ENCODE measurements around the gene ALDH1A3.
"Not testable (repeated sequence)": the region's sequence is repeated elsewhere in the genome, so short reads cannot be mapped to it uniquely, and the experiment has no call there.

The ALDH1A3 gene

DNA sequence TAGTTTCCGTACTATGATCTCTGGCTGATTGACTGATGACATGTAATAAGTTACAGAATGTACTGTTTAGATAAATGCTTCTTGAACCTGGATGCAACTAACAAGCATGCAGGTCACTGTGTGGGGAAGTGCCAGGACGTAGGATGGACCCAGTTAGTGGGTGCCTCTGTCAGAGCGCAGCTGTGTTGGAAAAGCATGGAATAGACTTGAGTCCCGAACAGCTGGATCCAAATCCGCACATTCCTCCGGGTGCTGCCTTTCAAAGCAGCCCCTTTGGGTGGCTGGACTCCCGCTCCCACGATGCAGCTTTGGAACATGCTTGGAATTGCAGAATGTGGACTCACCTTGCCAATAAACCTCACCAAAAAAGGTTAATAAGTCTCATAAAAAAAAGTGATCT is 35.5 kb upstream of the ALDH1A3 start:
- no peaks in the 10 kb centered on the region for H3K79me2 ChIP-seq (ENCODE audit: control insufficient read depth, insufficient read depth, low read length, unreplicated experiment)
- H3K4me1 ChIP-seq (ENCODE audit: control insufficient read depth, insufficient read depth, low read length, unreplicated experiment) = no peaks in the 10 kb centered on the region
- no peak overlapping the region for H3K27ac ChIP-seq (ENCODE audit: low read depth, low read length)
- no peak overlapping the region for H3K4me3 ChIP-seq (ENCODE audit: low read depth, low read length)
- no peak overlapping the region for H2AFZ ChIP-seq (ENCODE audit: low read length, unreplicated experiment)
- H3K27me3 ChIP-seq (ENCODE audit: insufficient read depth, low read length) = no peaks in the 10 kb centered on the region
- H3K36me3 ChIP-seq (ENCODE audit: insufficient read depth, low read length) = no peaks in the 10 kb centered on the region

DNA sequence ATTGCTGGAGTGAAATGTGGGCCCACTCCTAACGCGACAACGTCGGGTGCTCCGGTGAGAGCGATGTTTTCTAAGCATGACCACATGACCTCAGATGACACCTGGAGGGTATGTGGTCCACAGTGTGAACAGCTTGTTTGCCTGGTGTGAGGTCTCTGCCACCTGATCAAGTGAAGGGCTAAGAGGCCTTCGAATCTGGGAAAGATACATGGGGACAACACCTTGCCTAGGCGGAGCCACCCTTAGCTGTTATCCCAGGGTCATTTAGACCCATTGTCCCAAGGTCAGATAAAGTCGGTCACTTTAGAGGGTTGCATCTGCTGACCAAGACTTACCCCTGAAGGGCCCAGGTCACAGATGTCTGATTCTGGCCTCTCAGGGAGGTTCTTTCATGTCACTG is 34.9 kb upstream of the ALDH1A3 start:
- Histone ChIP-seq H3K27ac (ENCODE audit: low read depth, low read length) (no peak overlapping the region), H3K36me3 (ENCODE audit: insufficient read depth, low read length) (no peaks in the 10 kb centered on the region), H3K4me3 (ENCODE audit: low read depth, low read length) (no peak overlapping the region), H3K27me3 (ENCODE audit: insufficient read depth, low read length) (no peaks in the 10 kb centered on the region), H2AFZ (ENCODE audit: low read length, unreplicated experiment) (no peak overlapping the region), H3K4me1 (ENCODE audit: control insufficient read depth, insufficient read depth, low read length, unreplicated experiment) (no peaks in the 10 kb centered on the region), H3K79me2 (ENCODE audit: control insufficient read depth, insufficient read depth, low read length, unreplicated experiment) (no peaks in the 10 kb centered on the region)

GRCh38 chr15:100847194-100847593 is 32.4 kb upstream of the ALDH1A3 start:
- Histone ChIP-seq H3K4me1 (ENCODE audit: control insufficient read depth, insufficient read depth, low read length, unreplicated experiment) (no peaks in the 10 kb centered on the region), H3K36me3 (ENCODE audit: insufficient read depth, low read length) (no peaks in the 10 kb centered on the region), H3K4me3 (ENCODE audit: low read depth, low read length) (no peak overlapping the region), H3K27ac (ENCODE audit: low read depth, low read length) (no peak overlapping the region), H2AFZ (ENCODE audit: low read length, unreplicated experiment) (no peak overlapping the region), H3K27me3 (ENCODE audit: insufficient read depth, low read length) (no peaks in the 10 kb centered on the region), H3K79me2 (ENCODE audit: control insufficient read depth, insufficient read depth, low read length, unreplicated experiment) (no peaks in the 10 kb centered on the region)

DNA sequence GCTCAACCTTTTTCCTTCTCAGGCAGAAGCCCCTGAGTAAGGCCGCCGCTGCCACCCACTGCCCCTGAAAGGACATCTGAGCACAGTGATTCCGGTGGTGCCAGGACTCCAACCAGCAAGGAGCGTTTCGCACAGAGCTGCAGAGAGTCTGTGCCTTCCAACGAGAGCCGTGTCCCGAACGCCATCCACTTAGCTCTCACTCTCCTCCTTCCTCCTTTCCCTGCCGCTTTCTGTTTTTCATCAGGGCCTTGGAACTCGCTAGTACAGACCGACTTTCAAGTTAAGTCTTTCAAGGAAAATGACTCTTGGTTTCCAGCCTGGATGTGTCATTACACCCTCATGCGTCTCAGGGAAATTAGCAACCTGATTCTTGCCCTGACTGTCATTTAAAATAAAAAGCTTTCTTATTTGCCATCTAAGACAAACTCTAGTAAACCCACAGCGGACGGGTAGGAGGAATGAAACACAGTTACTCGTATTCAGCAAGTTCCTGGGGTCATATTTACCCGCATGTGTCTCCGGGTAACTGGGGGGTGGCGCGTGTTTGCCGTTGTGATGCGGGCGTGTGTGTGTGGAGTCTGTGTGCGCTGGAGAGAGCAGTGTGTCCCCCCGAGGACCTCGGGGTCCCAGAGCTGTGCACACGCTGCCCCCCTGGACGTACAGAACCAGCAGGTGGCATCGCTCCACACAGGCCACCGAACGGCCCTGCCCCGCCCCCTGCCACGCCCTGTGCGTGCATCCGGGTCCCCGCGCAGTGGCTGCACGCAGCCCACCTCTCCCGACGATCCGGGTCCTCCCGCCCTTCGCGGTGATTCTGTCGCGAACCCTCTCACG is 30.4 kb upstream of the ALDH1A3 start:
- Histone ChIP-seq H3K27me3 (ENCODE audit: insufficient read depth, low read length) (no peaks in the 10 kb centered on the region), H2AFZ (ENCODE audit: low read length, unreplicated experiment) (peak overlapping the region; percentile 79), H3K79me2 (ENCODE audit: control insufficient read depth, insufficient read depth, low read length, unreplicated experiment) (no peaks in the 10 kb centered on the region), H3K36me3 (ENCODE audit: insufficient read depth, low read length) (no peaks in the 10 kb centered on the region), H3K27ac (ENCODE audit: low read depth, low read length) (no peak overlapping the region), H3K4me1 (ENCODE audit: control insufficient read depth, insufficient read depth, low read length, unreplicated experiment) (no peaks in the 10 kb centered on the region), H3K4me3 (ENCODE audit: low read depth, low read length) (peak overlapping the region; percentile 89)

- H3K4me3 ChIP-seq (ENCODE audit: low read depth, low read length) = peak overlapping the region; percentile 89
- no peaks in the 10 kb centered on the region for H3K79me2 ChIP-seq (ENCODE audit: control insufficient read depth, insufficient read depth, low read length, unreplicated experiment)
- H3K36me3 ChIP-seq (ENCODE audit: insufficient read depth, low read length) = no peaks in the 10 kb centered on the region
- no peaks in the 10 kb centered on the region for H3K4me1 ChIP-seq (ENCODE audit: control insufficient read depth, insufficient read depth, low read length, unreplicated experiment)
- H3K27me3 ChIP-seq (ENCODE audit: insufficient read depth, low read length) = no peaks in the 10 kb centered on the region
- no peak overlapping the region for H3K27ac ChIP-seq (ENCODE audit: low read depth, low read length)
- peak overlapping the region; percentile 79 for H2AFZ ChIP-seq (ENCODE audit: low read length, unreplicated experiment)
These were observed 29.8 kb upstream of the ALDH1A3 start for GRCh38 chr15:100849855-100850218.

- H3K4me1 ChIP-seq (ENCODE audit: control insufficient read depth, insufficient read depth, low read length, unreplicated experiment) = not testable (repeated sequence)
These were observed 28.1 kb upstream of the ALDH1A3 start for GRCh38 chr15:100851428-100852015.

DNA sequence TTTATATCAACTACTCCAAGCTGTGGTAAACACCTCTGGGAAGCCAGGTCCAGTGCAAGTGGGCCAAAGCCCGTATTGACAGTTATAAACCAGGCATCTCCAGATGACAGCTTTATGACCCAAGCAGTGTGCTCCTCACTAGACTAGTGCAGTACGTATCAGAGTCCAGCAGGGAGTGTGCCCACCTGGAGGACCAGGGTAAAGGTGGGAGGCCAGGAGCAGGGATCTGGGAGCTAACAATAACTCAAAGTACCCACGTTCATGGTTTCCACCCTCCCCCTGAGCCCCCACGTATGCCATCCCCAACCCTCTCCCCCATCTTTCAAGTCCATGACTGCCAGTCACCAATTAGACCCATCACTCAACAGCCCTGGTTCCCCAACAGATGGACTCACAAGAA is 27.0 kb upstream of the ALDH1A3 start:
- Histone ChIP-seq H3K27ac (ENCODE audit: low read depth, low read length) (no peak overlapping the region), H3K79me2 (ENCODE audit: control insufficient read depth, insufficient read depth, low read length, unreplicated experiment) (no peaks in the 10 kb centered on the region), H2AFZ (ENCODE audit: low read length, unreplicated experiment) (no peak overlapping the region), H3K36me3 (ENCODE audit: insufficient read depth, low read length) (no peaks in the 10 kb centered on the region), H3K27me3 (ENCODE audit: insufficient read depth, low read length) (no peaks in the 10 kb centered on the region), H3K4me3 (ENCODE audit: low read depth, low read length) (no peak overlapping the region), H3K4me1 (ENCODE audit: control insufficient read depth, insufficient read depth, low read length, unreplicated experiment) (no peaks in the 10 kb centered on the region)

More at GRCh38 chr15:100851428-100852015, 28.1 kb upstream of the ALDH1A3 start:
- H2AFZ ChIP-seq (ENCODE audit: low read length, unreplicated experiment); H3K27ac ChIP-seq (ENCODE audit: low read depth, low read length); H3K36me3 ChIP-seq (ENCODE audit: insufficient read depth, low read length); H3K79me2 ChIP-seq (ENCODE audit: control insufficient read depth, insufficient read depth, low read length, unreplicated experiment); H3K27me3 ChIP-seq (ENCODE audit: insufficient read depth, low read length); H3K4me3 ChIP-seq (ENCODE audit: low read depth, low read length): not testable (repeated sequence)

DNA sequence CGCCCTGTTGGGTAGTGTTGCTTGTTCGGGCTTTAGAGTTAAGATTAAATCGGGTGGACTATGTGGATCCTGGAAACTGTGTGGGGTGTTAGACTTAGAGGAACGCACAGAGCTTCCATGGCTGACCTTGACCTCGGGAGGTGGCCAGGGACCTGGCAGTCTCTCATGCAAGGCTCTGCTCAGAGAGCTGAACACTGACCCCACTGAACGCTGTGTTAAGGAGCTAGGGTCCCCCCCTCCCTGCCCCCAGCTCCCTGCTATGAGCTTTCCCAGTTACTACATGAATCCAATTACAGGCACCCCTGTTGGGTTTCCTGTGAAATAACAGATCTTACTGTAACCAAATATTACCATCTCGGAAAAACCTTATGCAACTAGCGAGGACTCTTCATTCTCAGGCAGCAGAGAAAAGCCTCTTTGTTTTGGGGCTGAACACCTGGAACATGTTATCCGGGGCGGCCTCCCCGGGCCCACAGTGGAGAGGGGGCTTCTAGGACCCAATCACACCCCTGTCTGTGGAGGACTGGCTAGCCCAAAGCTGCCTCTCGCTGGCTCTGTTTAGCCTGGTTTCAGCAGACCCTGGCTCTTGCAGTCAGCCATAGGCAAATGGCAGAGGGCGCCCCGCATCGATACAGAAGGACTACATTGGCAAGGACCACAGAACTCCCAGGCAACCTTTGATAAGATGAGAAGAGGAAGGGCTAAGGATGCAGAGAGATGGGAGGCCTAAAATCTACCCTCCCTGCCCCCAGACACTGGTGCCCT is 25.8 kb upstream of the ALDH1A3 start:
- H3K27me3 ChIP-seq (ENCODE audit: insufficient read depth, low read length) = no peaks in the 10 kb centered on the region
- no peak overlapping the region for H3K4me3 ChIP-seq (ENCODE audit: low read depth, low read length)
- no peaks in the 10 kb centered on the region for H3K4me1 ChIP-seq (ENCODE audit: control insufficient read depth, insufficient read depth, low read length, unreplicated experiment)
- H3K27ac ChIP-seq (ENCODE audit: low read depth, low read length) = no peak overlapping the region
- no peaks in the 10 kb centered on the region for H3K36me3 ChIP-seq (ENCODE audit: insufficient read depth, low read length)
- H2AFZ ChIP-seq (ENCODE audit: low read length, unreplicated experiment) = no peak overlapping the region
- no peaks in the 10 kb centered on the region for H3K79me2 ChIP-seq (ENCODE audit: control insufficient read depth, insufficient read depth, low read length, unreplicated experiment)

DNA sequence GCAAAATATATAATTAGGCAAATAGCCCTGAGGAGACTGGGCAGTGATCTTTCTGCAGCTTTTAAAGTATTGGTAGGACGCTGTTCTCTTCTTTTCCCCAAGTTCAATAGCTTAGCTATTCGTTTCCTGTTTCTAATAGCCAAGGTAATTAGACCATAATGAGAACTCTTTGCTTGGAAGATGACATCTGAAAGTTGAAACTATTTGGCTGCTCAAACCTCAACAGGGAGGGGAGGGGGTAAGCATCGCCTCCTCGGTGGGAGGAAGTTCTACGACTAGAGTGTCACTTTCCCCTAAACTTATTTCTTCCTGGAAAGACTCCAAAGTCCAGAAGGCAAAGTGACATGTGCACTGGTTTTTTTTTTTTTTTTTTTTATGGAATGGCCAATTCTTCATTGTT is 22.8 kb upstream of the ALDH1A3 start:
- H3K4me1 ChIP-seq (ENCODE audit: control insufficient read depth, insufficient read depth, low read length, unreplicated experiment) = no peaks in the 10 kb centered on the region
- H3K36me3 ChIP-seq (ENCODE audit: insufficient read depth, low read length) = no peaks in the 10 kb centered on the region
- no peak overlapping the region for H3K27ac ChIP-seq (ENCODE audit: low read depth, low read length)
- no peaks in the 10 kb centered on the region for H3K27me3 ChIP-seq (ENCODE audit: insufficient read depth, low read length)
- H2AFZ ChIP-seq (ENCODE audit: low read length, unreplicated experiment) = no peak overlapping the region
- H3K79me2 ChIP-seq (ENCODE audit: control insufficient read depth, insufficient read depth, low read length, unreplicated experiment) = no peaks in the 10 kb centered on the region
- H3K4me3 ChIP-seq (ENCODE audit: low read depth, low read length) = no peak overlapping the region

- no peaks in the 10 kb centered on the region for H3K36me3 ChIP-seq (ENCODE audit: insufficient read depth, low read length)
- no peak overlapping the region for H3K27ac ChIP-seq (ENCODE audit: low read depth, low read length)
- H3K27me3 ChIP-seq (ENCODE audit: insufficient read depth, low read length) = no peaks in the 10 kb centered on the region
- H2AFZ ChIP-seq (ENCODE audit: low read length, unreplicated experiment) = no peak overlapping the region
- H3K4me3 ChIP-seq (ENCODE audit: low read depth, low read length) = no peak overlapping the region
- no peaks in the 10 kb centered on the region for H3K4me1 ChIP-seq (ENCODE audit: control insufficient read depth, insufficient read depth, low read length, unreplicated experiment)
- H3K79me2 ChIP-seq (ENCODE audit: control insufficient read depth, insufficient read depth, low read length, unreplicated experiment) = no peaks in the 10 kb centered on the region
These were observed 21.3 kb upstream of the ALDH1A3 start for GRCh38 chr15:100858294-100858693.
